GM12878 (cell line): ENCODE results near the gene TSC22D4. TPM values are rescaled to one million over a fixed set of nuclear protein-coding genes. Genes with fewer than 3 reads are reported as not detected.

Source experiments
- ATAC-seq: fragments of 200-7000 bp; cut with Tn5 transposase; 3 replicates; pipeline ENCODE4 v1.9.1; 2020; ENCODE audit warnings: mild to moderate bottlenecking, moderate library complexity
- BruUV-seq: library from RNA; stranded (reverse); fragments of 400-500 nt; replicated peaks from 2 replicates; lab custom pipeline; 2021; lab: Mats Ljungman, UMichigan
- CTCF ChIA-PET: fragments of 300-600 bp; sonication (Branson Sonifier 250); formaldehyde crosslinking; extraction: SDS; loops from one replicate; lab custom pipeline; 2021; ENCODE audit warnings: inconsistent platforms; lab: Yijun Ruan, JAX
- POLR2A ChIA-PET: fragments of 350-600 bp; formaldehyde crosslinking; extraction: SDS; loops from one replicate; lab custom pipeline; 2021; ENCODE audit warnings: inconsistent platforms; lab: Charles Lee
- RAD21 ChIA-PET: fragments of 300-600 bp; sonication (Branson Sonifier 250); formaldehyde crosslinking; loops from one replicate; lab custom pipeline; 2023; ENCODE audit warnings: antibody characterized with exemption; ENCODE audit not compliant: unreplicated experiment; lab: Charles Lee
- SMC1A ChIA-PET: fragments of 300-600 bp; sonication (Branson Sonifier 250); formaldehyde crosslinking; loops from one replicate; lab custom pipeline; 2023; ENCODE audit not compliant: unreplicated experiment, uncharacterized antibody; lab: Charles Lee
- DNase-seq: peaks from one replicate; pipeline ENCODE4 v3.0.0-alpha.2; 2011; ENCODE audit warnings: low read depth, low spot score
- FAIRE-seq: peaks from 3 replicates; lab custom pipeline; 2011; peaks lifted over from hg19 to GRCh38; lab: Jason Lieb, UNC
- H2AFZ ChIP-seq: 2 replicates; pipeline ENCODE4 v1.6.0; 2011; ENCODE audit warnings: low read depth, low read length, control low read depth; ENCODE audit not compliant: control insufficient read depth
- H3K27ac ChIP-seq: 2 replicates; pipeline ENCODE4 v1.5.1; 2011; ENCODE audit warnings: control low read depth; ENCODE audit not compliant: control insufficient read depth, insufficient read depth
- H3K27me3 ChIP-seq, 2 experiments: replicated peaks in 1 of 2; 2 replicates each; pipeline versions ENCODE4 v1.6.0 to v1.6.1; 2011; ENCODE audit warnings: low read length in 1 of 2; ENCODE audit not compliant: control insufficient read depth in 2 of 2, insufficient read depth in 2 of 2
- H3K36me3 ChIP-seq, 2 experiments: 2 replicates each; pipeline ENCODE4 v1.5.1; 2011; ENCODE audit warnings: low read length in 1 of 2; ENCODE audit not compliant: control insufficient read depth in 2 of 2, insufficient read depth in 2 of 2
- H3K4me1 ChIP-seq: 2 replicates; pipeline ENCODE4 v1.6.1; 2011; ENCODE audit warnings: mild to moderate bottlenecking, low read length, moderate library complexity, mixed read lengths; ENCODE audit not compliant: control insufficient read depth, insufficient read depth
- H3K4me2 ChIP-seq: 2 replicates; pipeline ENCODE4 v1.6.0; 2011; ENCODE audit warnings: control low read depth; ENCODE audit not compliant: control insufficient read depth, insufficient read depth
- H3K4me3 ChIP-seq: fragments of 200-600 bp; sonication (generic); 2 replicates; pipeline ENCODE4 v1.5.1; 2016
- H3K79me2 ChIP-seq: 2 replicates; pipeline ENCODE4 v1.6.0; 2011; ENCODE audit warnings: low read length; ENCODE audit not compliant: control insufficient read depth, insufficient read depth
- H3K9ac ChIP-seq: 2 replicates; pipeline ENCODE4 v1.8.0; 2011; ENCODE audit warnings: low read length, control low read depth, mixed read lengths; ENCODE audit not compliant: control insufficient read depth, insufficient read depth
- H3K9me3 ChIP-seq: replicated peaks from 3 replicates; pipeline ENCODE4 v1.5.1; 2011; ENCODE audit warnings: mild to moderate bottlenecking, low read length; ENCODE audit not compliant: control insufficient read depth, insufficient read depth
- H4K20me1 ChIP-seq: 2 replicates; pipeline ENCODE4 v1.6.0; 2011; ENCODE audit not compliant: control insufficient read depth, insufficient read depth
- BMI1 ChIP-seq: fragments of 450-650 bp; IDR thresholded peaks from 2 replicates; pipeline ENCODE4 v1.6.1; 2016; ENCODE audit warnings: mild to moderate bottlenecking, moderate library complexity, borderline replicate concordance
- CHD1 ChIP-seq: IDR thresholded peaks from 2 replicates; pipeline ENCODE4 v1.6.1; 2012; ENCODE audit warnings: low read depth, low read length, improper control_type of control experiment
- ESRRA ChIP-seq: IDR thresholded peaks from 2 replicates; pipeline ENCODE4 v1.6.1; 2012; ENCODE audit warnings: mild to moderate bottlenecking, low read length, improper control_type of control experiment
- IKZF1 ChIP-seq: fragments of 450-650 bp; conservative IDR thresholded peaks from 2 replicates; pipeline ENCODE4 v1.6.1; 2017; ENCODE audit warnings: antibody characterized with exemption, mild to moderate bottlenecking
- JUND ChIP-seq: IDR thresholded peaks from 2 replicates; pipeline ENCODE4 v1.6.1; 2012; ENCODE audit warnings: low read depth, mild to moderate bottlenecking, low read length, improper control_type of control experiment, moderate library complexity
- MTA3 ChIP-seq: IDR thresholded peaks from 2 replicates; pipeline ENCODE4 v1.6.1; 2012; ENCODE audit warnings: low read length, inconsistent platforms, borderline replicate concordance
- NBN ChIP-seq: fragments of 450-650 bp; IDR thresholded peaks from 2 replicates; pipeline ENCODE4 v1.6.1; 2016
- NFIC ChIP-seq: IDR thresholded peaks from 2 replicates; pipeline ENCODE4 v1.6.1; 2012; ENCODE audit warnings: low read depth, mild to moderate bottlenecking, inconsistent platforms, low read length, moderate library complexity
- PAX8 ChIP-seq: fragments of 450-650 bp; IDR thresholded peaks from 2 replicates; pipeline ENCODE4 v1.6.1; 2017; ENCODE audit warnings: mild to moderate bottlenecking, moderate library complexity
- REST ChIP-seq: IDR thresholded peaks from 2 replicates; pipeline ENCODE4 v1.6.1; 2012; ENCODE audit warnings: mild to moderate bottlenecking, low read depth, low read length
- RFX5 ChIP-seq: IDR thresholded peaks from 2 replicates; pipeline ENCODE4 v1.6.1; 2011; ENCODE audit warnings: low read depth, low read length, improper control_type of control experiment
- SPI1 ChIP-seq: IDR thresholded peaks from 2 replicates; pipeline ENCODE4 v1.6.1; 2011; ENCODE audit warnings: low read depth, mild to moderate bottlenecking, low read length, moderate library complexity, borderline replicate concordance; ENCODE audit not compliant: insufficient read depth
- TAF1 ChIP-seq: IDR thresholded peaks from 2 replicates; pipeline ENCODE4 v1.6.1; 2011; ENCODE audit warnings: mild to moderate bottlenecking, low read depth, low read length, borderline replicate concordance
- WGBS: methylation state at CpG from one replicate; pipeline ENCODE4 v1.1.6; 2016; ENCODE audit warnings: low lambda C conversion rate; ENCODE audit not compliant: insufficient replicate concordance, insufficient coverage; ENCODE audit errors: missing lambda C conversion rate; 5-methylcytosine and 5-hydroxymethylcytosine counted together
- in situ Hi-C: fragments of 300-500 bp; cut with MboI; formaldehyde crosslinking; loops from 9 replicates; pipeline ENCODE4 v1.14.3; 2018; ENCODE audit warnings: mixed read lengths
- intact Hi-C: fragments of 100-400 bp; cut with micrococcal nuclease; formaldehyde crosslinking; loops from one replicate; pipeline ENCODE4 v1.14.2; 2022; ENCODE audit not compliant: unreplicated experiment
- polyA plus RNA-seq, 11 experiments: library from polyadenylated mRNA; depleted of rRNA in 4 of 11; unstranded in 6 of 11; stranded (reverse) in 5 of 11; fragments of >200 nt; fragmentation: Nextera tagmentation in 4 of 11; fragmentation: Illumina TruSeq in 1 of 11; extraction: Ambion mirVana in 4 of 11; extraction: Trizol in 1 of 11; gene quantifications; 1 replicate in 1 of 11; 2 replicates in 10 of 11; pipeline versions ENCODE4 v1.2.1 to v1.2.3, GENCODE V29; 2011 to 2016; ENCODE audit warnings: inconsistent platforms in 2 of 11, missing spikeins in 2 of 11, low read depth in 1 of 11
- total RNA-seq, 4 experiments: library from RNA; depleted of rRNA in 3 of 4; stranded (reverse); fragments of >200 nt in 3 of 4; fragmentation: Illumina TruSeq in 1 of 4; extraction: Trizol in 1 of 4; gene quantifications; 2 replicates each; pipeline versions ENCODE4 v1.2.1 to v1.2.3, GENCODE V29; 2013 to 2021
- TF ChIP-seq, protein P1 (sequence below): fragments of 450-650 bp; IDR thresholded peaks from 2 replicates; pipeline ENCODE4 v1.6.1; 2016; ENCODE audit warnings: mild to moderate bottlenecking
- TF ChIP-seq, protein P2 (sequence below): fragments of 450-650 bp; formaldehyde crosslinking; IDR thresholded peaks from 2 replicates; pipeline ENCODE4 v1.4.0; 2022; ENCODE audit warnings: mild to moderate bottlenecking, moderate library complexity

The TSC22D4 gene
- total and polyA plus RNA-seq, 10 of the 15 experiments (the other 5 are each of a cell fraction or from before 2014, with no cell fraction given), result 0.50 to 65.7 (median 24.4) TPM

- no peaks in the 10 kb centered on the region for H3K27me3 ChIP-seq
- FAIRE-seq (no peak), ATAC-seq (no peak), DNase-seq (no peak)
- ChIA-PET SMC1A (interaction anchor here (1.2 kb wide), 1 partner anchor 88 kb away, joined by 4 read pairs; no protein-coding TSS in a partner anchor), RAD21 (interaction anchor here (1.0 kb wide), 1 partner anchor 87 kb away, joined by 3 read pairs; no protein-coding TSS in a partner anchor), POLR2A (interaction anchor here (0.6 to 1.5 kb wide), 2 partner anchors 114 to 644 kb away, joined by 3 read pairs; partner anchors contain the start of genes FBXO24 and LRCH4), CTCF (interaction anchor here (1.4 to 5.4 kb wide), 3 partner anchors 10 to 88 kb away, joined by 5 to 50 read pairs (median 37); no protein-coding TSS in a partner anchor)
- no peak overlapping the region; the same call in 1 of the 2 replicates for H3K4me3 ChIP-seq
- 0 out of 2 replicates have a peak overlapping the region, but pooled peaks have one; percentile 36 for H3K4me2 ChIP-seq
- intact Hi-C loops (loop anchor here (10.0 kb wide), 1 partner anchor 223 kb away; the partner anchor contains the start of gene GIGYF1), in situ Hi-C loops (loop anchor here (5.0 to 25.0 kb wide), 4 partner anchors 85 to 383 kb away; partner anchors contain the start of genes GIGYF1 and SLC12A9)
- H3K27ac ChIP-seq, result peak overlapping the region; percentile 38
- H3K79me2 ChIP-seq, result peaks cover 40% of the 10 kb centered on the region
- peaks cover 5 to 13% of the 10 kb centered on the region in 2 experiments; a peak in 3 of 4 replicates for H3K36me3 ChIP-seq
- no peaks in the 10 kb centered on the region for H3K9me3 ChIP-seq
- no peak overlapping the region for H2AFZ ChIP-seq
- BruUV-seq, result no TSS peak
- WGBS, result 85% methylated on average over 5 of the region's 16 CpGs
- H3K4me1 ChIP-seq, result peaks cover 24% of the 10 kb centered on the region
- peaks cover 4% of the 10 kb centered on the region; the same call in 1 of the 2 replicates for H4K20me1 ChIP-seq
- H3K9ac ChIP-seq, result no peak overlapping the region
- no peak for TF ChIP-seq PAX8
- TF ChIP-seq JUND, result no peak
- no peak for TF ChIP-seq REST
- TF ChIP-seq, protein P1, sequence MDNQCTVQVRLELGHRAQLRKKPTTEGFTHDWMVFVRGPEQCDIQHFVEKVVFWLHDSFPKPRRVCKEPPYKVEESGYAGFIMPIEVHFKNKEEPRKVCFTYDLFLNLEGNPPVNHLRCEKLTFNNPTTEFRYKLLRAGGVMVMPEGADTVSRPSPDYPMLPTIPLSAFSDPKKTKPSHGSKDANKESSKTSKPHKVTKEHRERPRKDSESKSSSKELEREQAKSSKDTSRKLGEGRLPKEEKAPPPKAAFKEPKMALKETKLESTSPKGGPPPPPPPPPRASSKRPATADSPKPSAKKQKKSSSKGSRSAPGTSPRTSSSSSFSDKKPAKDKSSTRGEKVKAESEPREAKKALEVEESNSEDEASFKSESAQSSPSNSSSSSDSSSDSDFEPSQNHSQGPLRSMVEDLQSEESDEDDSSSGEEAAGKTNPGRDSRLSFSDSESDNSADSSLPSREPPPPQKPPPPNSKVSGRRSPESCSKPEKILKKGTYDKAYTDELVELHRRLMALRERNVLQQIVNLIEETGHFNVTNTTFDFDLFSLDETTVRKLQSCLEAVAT, result no peak
- no peak for TF ChIP-seq TAF1
- no peak for TF ChIP-seq MTA3
- no peak for TF ChIP-seq NFIC
- TF ChIP-seq BMI1, result no peak
- no peak for TF ChIP-seq SPI1
- no peak for TF ChIP-seq IKZF1
- TF ChIP-seq NBN, result no peak
- TF ChIP-seq, protein P2, sequence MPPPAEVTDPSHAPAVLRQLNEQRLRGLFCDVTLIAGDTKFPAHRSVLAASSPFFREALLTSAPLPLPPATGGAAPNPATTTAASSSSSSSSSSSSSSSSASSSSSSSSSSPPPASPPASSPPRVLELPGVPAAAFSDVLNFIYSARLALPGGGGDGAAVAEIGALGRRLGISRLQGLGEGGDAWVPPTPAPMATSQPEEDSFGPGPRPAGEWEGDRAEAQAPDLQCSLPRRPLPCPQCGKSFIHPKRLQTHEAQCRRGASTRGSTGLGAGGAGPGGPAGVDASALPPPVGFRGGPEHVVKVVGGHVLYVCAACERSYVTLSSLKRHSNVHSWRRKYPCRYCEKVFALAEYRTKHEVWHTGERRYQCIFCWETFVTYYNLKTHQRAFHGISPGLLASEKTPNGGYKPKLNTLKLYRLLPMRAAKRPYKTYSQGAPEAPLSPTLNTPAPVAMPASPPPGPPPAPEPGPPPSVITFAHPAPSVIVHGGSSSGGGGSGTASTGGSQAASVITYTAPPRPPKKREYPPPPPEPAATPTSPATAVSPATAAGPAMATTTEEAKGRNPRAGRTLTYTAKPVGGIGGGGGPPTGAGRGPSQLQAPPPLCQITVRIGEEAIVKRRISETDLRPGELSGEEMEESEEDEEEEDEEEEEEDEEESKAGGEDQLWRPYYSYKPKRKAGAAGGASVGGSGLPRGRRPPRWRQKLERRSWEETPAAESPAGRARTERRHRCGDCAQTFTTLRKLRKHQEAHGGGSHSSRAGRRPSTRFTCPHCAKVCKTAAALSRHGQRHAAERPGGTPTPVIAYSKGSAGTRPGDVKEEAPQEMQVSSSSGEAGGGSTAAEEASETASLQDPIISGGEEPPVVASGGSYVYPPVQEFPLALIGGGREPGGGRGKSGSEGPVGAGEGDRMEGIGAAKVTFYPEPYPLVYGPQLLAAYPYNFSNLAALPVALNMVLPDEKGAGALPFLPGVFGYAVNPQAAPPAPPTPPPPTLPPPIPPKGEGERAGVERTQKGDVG (CRISPR knock-in tag), result no peak
- TF ChIP-seq RFX5, result no peak
- no peak for TF ChIP-seq CHD1
- TF ChIP-seq ESRRA, result no peak
Observed at GRCh38 chr7:100472121-100472851, 6.7 kb downstream of the TSC22D4 start.
